Activated CD8-positive, alpha-beta T cell treated with anti-CD3 and anti-CD28 coated beads for 36 hours (primary cell): ENCODE data around the gene RFESD. TPM values are rescaled to one million over a fixed set of nuclear protein-coding genes. Genes with fewer than 3 reads are reported as not detected.

ENCODE experiments used
- ATAC-seq: fragments of 200-7000 bp; cut with Tn5 transposase; one replicate; pipeline ENCODE4 v1.10.0; 2021; ENCODE audit warnings: mild to moderate bottlenecking, moderate library complexity
- CTCF ChIA-PET: fragments of 350-600 bp; sonication (Branson Sonifier 250); formaldehyde crosslinking; loops from one replicate; lab custom pipeline; 2021; ENCODE audit warnings: antibody characterized with exemption; lab: Charles Lee
- POLR2A ChIA-PET: fragments of 350-600 bp; sonication (Branson Sonifier 250); formaldehyde crosslinking; loops from one replicate; lab custom pipeline; 2021; ENCODE audit warnings: antibody characterized with exemption; lab: Charles Lee
- DNase-seq: peaks from one replicate; pipeline ENCODE4 v3.0.0-alpha.2; 2020
- H3K27ac Mint-ChIP-seq: one replicate; pipeline ENCODE4 v1.8.0; 2021; ENCODE audit warnings: mild to moderate bottlenecking, mixed read lengths
- H3K27me3 Mint-ChIP-seq: one replicate; pipeline ENCODE4 v1.8.0; 2021; ENCODE audit warnings: mixed read lengths
- H3K36me3 Mint-ChIP-seq: one replicate; pipeline ENCODE4 v1.8.0; 2021; ENCODE audit warnings: low read depth, mixed read lengths
- H3K4me1 Mint-ChIP-seq: one replicate; pipeline ENCODE4 v1.8.0; 2021; ENCODE audit warnings: low read depth, mixed read lengths
- H3K4me3 Mint-ChIP-seq: one replicate; pipeline ENCODE4 v1.8.0; 2021; ENCODE audit warnings: mild to moderate bottlenecking, moderate library complexity, mixed read lengths
- H3K9me3 Mint-ChIP-seq: one replicate; pipeline ENCODE4 v1.8.0; 2021; ENCODE audit warnings: mixed read lengths
- CTCF ChIP-seq: fragments of 200-600 bp; IDR thresholded peaks from one replicate; pipeline ENCODE4 v1.8.0; 2022; ENCODE audit warnings: antibody characterized with exemption, mild to moderate bottlenecking
- intact Hi-C: fragments of 100-400 bp; cut with micrococcal nuclease; formaldehyde crosslinking; loops from one replicate; pipeline ENCODE4 v1.10.0; 2022
- total RNA-seq, 2 experiments: library from RNA; stranded (reverse); gene quantifications; one replicate each; pipeline ENCODE4 v1.2.3, GENCODE V29; 2021

The RFESD gene
- total RNA-seq, 2 experiments from 2014 or later: 9.2 to 9.8 TPM

GRCh38 chr5:95617057-95617456 is 29.5 kb upstream of the RFESD start:
- H3K4me1 Mint-ChIP-seq: peaks cover 43% of the 10 kb centered on the region
- ATAC-seq: no peak

GRCh38 chr5:95619096-95619495 is 27.5 kb upstream of the RFESD start:
- intact Hi-C loops: no loop called here
- DNase-seq: no peak
- ChIA-PET POLR2A (interaction anchor here (0.5 kb wide), 1 partner anchor 28 kb away, joined by 3 read pairs; the partner anchor contains the start of gene RFESD), CTCF (interaction anchor here (1.0 to 1.4 kb wide), 2 partner anchors 12 to 16 kb away, joined by 3 to 4 read pairs; no protein-coding TSS in a partner anchor)
- H3K4me3 Mint-ChIP-seq: peak overlapping the region; percentile 78
- H3K27me3 Mint-ChIP-seq: peaks cover 1% of the 10 kb centered on the region
- no peak for TF ChIP-seq CTCF
- no peak for ATAC-seq
- peaks cover 4% of the 10 kb centered on the region for H3K36me3 Mint-ChIP-seq
- no peak overlapping the region for H3K27ac Mint-ChIP-seq
- no peaks in the 10 kb centered on the region for H3K9me3 Mint-ChIP-seq
- peaks cover 46% of the 10 kb centered on the region for H3K4me1 Mint-ChIP-seq

More at GRCh38 chr5:95617057-95617456, 29.5 kb upstream of the RFESD start:
- intact Hi-C loops: no loop called here
- no peak for DNase-seq
- CTCF ChIA-PET: no interaction called here
- Mint-ChIP-seq H3K4me3 (no peak overlapping the region), H3K36me3 (peaks cover 16% of the 10 kb centered on the region), H3K27ac (no peak overlapping the region), H3K27me3 (no peaks in the 10 kb centered on the region), H3K9me3 (peaks cover 13% of the 10 kb centered on the region)
- TF ChIP-seq CTCF: no peak
- POLR2A ChIA-PET: no interaction called here

GRCh38 chr5:95619514-95620029 is 27.0 kb upstream of the RFESD start:
- DNase-seq (peak; percentile 14), ATAC-seq (no peak)
- no peak for TF ChIP-seq CTCF
- peaks cover 46% of the 10 kb centered on the region for H3K4me1 Mint-ChIP-seq
- peak overlapping the region; percentile 76 for H3K27ac Mint-ChIP-seq
- intact Hi-C loops: loop anchor here (5.0 kb wide), 1 partner anchor 62 kb away; the partner anchor contains the start of gene ARSK
- H3K4me3 Mint-ChIP-seq: peak overlapping the region; percentile 78
- H3K36me3 Mint-ChIP-seq: peaks cover 4% of the 10 kb centered on the region
- no peaks in the 10 kb centered on the region for H3K9me3 Mint-ChIP-seq
- CTCF ChIA-PET: interaction anchor here (1.0 to 1.4 kb wide), 2 partner anchors 12 to 17 kb away, joined by 3 to 4 read pairs; no protein-coding TSS in a partner anchor
- peaks cover 1% of the 10 kb centered on the region for H3K27me3 Mint-ChIP-seq
- POLR2A ChIA-PET: interaction anchor here (0.5 kb wide), 1 partner anchor 27 kb away, joined by 3 read pairs; the partner anchor contains the start of gene RFESD

- Mint-ChIP-seq H3K27ac (peak within 1 kb of the TSS; percentile 76), H3K9me3 (no peaks in the 10 kb centered on the region), H3K4me1 (peaks cover 39% of the 10 kb centered on the region), H3K27me3 (peaks cover 1% of the 10 kb centered on the region), H3K4me3 (peak within 1 kb of the TSS; percentile 78), H3K36me3 (no peaks in the 10 kb centered on the region)
- ATAC-seq: peak; percentile 73
- peak; percentile 79 for DNase-seq
- peak; percentile 26 for TF ChIP-seq CTCF
- ChIA-PET POLR2A (interaction anchor here (1.6 to 4.3 kb wide), 2 partner anchors 11 to 27 kb away, joined by 6 to 23 read pairs; partner anchors contain the start of gene RFESD), CTCF (interaction anchor here (0.6 to 1.0 kb wide), 2 partner anchors 11 kb away, joined by 4 read pairs; no protein-coding TSS in a partner anchor)
- intact Hi-C loops: loop anchor here (5.0 kb wide), 1 partner anchor 63 kb away; the partner anchor contains the start of gene ARSK
These were observed 26.3 kb upstream of the RFESD start, which contains the start of gene GPR150 for GRCh38 chr5:95620030-95620869. Gene GPR150, plus strand, starts transcription at chr5:95620087. Its CDS starts 189 bp downstream, at chr5:95620276.
